Thoracic aorta (tissue), 2 donors: Measurements from ENCODE around the gene ATAD3A. TPM values are rescaled to one million over a fixed set of nuclear protein-coding genes. Genes with fewer than 3 reads are reported as not detected.

ENCODE experiments used
- ATAC-seq: fragments of 150-250 bp; one replicate; pipeline ENCODE4 v1.8.0; 2017; ENCODE audit warnings: low read depth; ENCODE audit not compliant: insufficient number of reproducible peaks, low FRiP score
- DNase-seq: peaks from one replicate; pipeline ENCODE4 v3.0.0-alpha.2; 2020; ENCODE audit warnings: low spot score
- H3K27ac ChIP-seq, 2 donors: fragments of 200-600 bp; sonication (generic); 1 replicate in 1 of 2; 2 replicates in 1 of 2; pipeline ENCODE4 v1.5.1; 2016; ENCODE audit warnings: mild to moderate bottlenecking in 2 of 2, moderate library complexity in 2 of 2
- H3K27me3 ChIP-seq: fragments of 200-600 bp; sonication (generic); replicated peaks from 2 replicates; pipeline ENCODE4 v1.6.0; 2016; ENCODE audit warnings: mild to moderate bottlenecking; ENCODE audit not compliant: insufficient read depth
- H3K36me3 ChIP-seq: fragments of 200-600 bp; sonication (generic); one replicate; pipeline ENCODE4 v1.5.1; 2016
- H3K4me1 ChIP-seq, 2 donors: fragments of 200-600 bp; sonication (generic); 1 replicate in 1 of 2; 2 replicates in 1 of 2; pipeline versions ENCODE4 v1.5.1 to v1.6.0; 2016; ENCODE audit warnings: low read depth in 2 of 2, mild to moderate bottlenecking in 1 of 2; ENCODE audit not compliant: control insufficient read depth in 1 of 2
- H3K4me3 ChIP-seq: fragments of 200-600 bp; sonication (generic); 2 replicates; pipeline ENCODE4 v1.5.1; 2016; ENCODE audit warnings: mild to moderate bottlenecking
- H3K9me3 ChIP-seq: fragments of 200-600 bp; sonication (generic); 2 replicates; pipeline ENCODE4 v1.5.1; 2016
- total RNA-seq, 2 donors: library from RNA; depleted of rRNA; stranded (reverse); fragments of >200 nt; gene quantifications; one replicate each; pipeline versions ENCODE4 v1.1.0 to v1.2.3, GENCODE V29; 2016
- TF ChIP-seq, protein P1 (sequence below): fragments of 200-600 bp; sonication (generic); IDR thresholded peaks from one replicate; pipeline ENCODE4 v1.5.1; 2019; ENCODE audit warnings: antibody characterized with exemption

Gene ATAD3A
- total RNA-seq, 2 donors from 2014 or later, result 16.7 to 17.6 TPM

DNA sequence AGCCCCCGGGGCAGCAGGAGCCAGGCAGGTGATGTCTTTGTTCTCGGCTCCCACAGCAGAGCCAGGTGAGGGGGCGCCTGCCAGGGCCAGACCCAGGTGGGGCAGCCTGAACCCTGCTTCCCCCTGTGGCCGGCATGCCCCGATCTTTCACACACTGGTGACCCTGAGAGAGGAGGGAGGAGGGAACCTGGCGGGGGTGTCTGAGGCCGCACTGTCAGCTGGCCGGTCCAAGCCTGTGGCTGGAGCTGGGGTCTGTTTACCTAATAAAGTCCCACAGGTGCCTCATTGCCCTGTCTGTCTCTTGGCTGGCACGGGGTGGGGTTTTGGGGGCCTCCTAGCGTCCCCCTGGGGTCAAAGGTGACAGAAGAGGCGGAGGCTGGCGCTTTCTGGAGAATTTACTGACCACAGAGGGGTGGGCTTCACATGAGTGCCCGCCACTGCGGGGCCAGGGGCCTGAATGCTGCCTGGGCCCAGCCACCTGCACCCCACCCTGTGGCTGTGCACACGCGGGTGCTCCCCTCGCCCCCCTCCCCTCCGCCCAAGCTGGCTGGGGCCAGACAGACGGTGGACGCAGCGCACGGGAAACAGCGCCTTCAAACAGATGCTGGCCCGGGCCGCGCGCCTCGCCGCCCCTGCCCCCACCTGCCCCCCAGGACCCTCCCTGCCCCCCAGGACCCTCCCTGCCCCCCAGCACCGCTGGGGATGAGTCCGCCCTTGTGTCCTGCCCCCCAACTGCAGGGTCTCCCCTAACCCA is 22.6 kb downstream of the ATAD3A start:
- no peak for ATAC-seq
- TF ChIP-seq, protein P1, sequence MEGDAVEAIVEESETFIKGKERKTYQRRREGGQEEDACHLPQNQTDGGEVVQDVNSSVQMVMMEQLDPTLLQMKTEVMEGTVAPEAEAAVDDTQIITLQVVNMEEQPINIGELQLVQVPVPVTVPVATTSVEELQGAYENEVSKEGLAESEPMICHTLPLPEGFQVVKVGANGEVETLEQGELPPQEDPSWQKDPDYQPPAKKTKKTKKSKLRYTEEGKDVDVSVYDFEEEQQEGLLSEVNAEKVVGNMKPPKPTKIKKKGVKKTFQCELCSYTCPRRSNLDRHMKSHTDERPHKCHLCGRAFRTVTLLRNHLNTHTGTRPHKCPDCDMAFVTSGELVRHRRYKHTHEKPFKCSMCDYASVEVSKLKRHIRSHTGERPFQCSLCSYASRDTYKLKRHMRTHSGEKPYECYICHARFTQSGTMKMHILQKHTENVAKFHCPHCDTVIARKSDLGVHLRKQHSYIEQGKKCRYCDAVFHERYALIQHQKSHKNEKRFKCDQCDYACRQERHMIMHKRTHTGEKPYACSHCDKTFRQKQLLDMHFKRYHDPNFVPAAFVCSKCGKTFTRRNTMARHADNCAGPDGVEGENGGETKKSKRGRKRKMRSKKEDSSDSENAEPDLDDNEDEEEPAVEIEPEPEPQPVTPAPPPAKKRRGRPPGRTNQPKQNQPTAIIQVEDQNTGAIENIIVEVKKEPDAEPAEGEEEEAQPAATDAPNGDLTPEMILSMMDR, result no peak

DNA sequence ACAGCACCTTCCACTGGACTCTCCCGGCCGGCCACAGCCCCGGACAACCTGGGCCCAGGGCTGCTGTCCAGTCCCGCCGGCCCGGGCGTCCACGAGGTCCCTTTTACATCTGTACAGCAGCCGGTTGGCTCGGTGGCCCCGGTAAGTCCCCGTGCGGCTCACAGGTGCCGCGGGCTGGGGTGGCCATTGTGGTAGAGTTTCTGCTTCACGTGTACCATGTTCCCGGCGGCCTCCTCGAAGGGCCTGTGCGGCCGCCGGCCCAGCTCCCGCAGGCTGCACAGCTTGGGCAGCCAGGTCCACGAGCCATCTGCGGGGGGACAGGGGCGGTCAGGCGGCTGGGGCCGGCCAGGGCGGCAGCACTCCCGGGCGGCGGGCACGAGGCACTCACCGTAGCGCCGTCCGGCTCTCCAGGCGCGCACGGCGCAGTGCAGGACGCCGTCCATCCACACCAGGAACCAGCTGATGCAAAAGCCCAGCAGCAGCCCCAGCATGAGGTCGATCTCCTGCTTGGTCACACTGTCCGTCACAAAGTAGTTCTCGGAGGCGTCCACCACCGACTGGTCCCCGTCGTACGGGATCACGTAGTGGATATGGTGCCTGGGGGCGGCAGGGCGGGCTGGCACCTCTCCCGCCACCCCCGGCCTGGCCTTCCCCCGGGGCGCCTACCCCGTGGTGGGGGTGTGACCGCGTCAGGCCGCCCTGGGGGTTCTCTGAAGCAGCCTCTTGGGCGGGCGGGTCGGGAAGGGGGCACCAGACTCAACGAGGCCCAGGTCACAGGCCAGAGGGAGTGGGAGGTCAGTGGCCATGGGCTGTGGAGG is 23.4 kb downstream of the ATAD3A start:
- Histone ChIP-seq H3K4me1 (peaks cover 6 to 13% of the 10 kb centered on the region in 2 donors), H3K27ac (no peak overlapping the region), H3K36me3 (no peaks in the 10 kb centered on the region), H3K4me3 (no peak overlapping the region), H3K27me3 (no peaks in the 10 kb centered on the region), H3K9me3 (peaks cover 4% of the 10 kb centered on the region)
- TF ChIP-seq, protein P1, result no peak
- no peak for ATAC-seq
- no peak for DNase-seq

More for the DNA sequence above, 22.6 kb downstream of the ATAD3A start:
- Histone ChIP-seq H3K4me3 (no peak overlapping the region), H3K27ac (no peak overlapping the region), H3K9me3 (peaks cover 4% of the 10 kb centered on the region), H3K36me3 (peaks cover 3% of the 10 kb centered on the region), H3K27me3 (no peaks in the 10 kb centered on the region), H3K4me1 (peaks cover 6 to 13% of the 10 kb centered on the region in 2 donors)
- no peak for DNase-seq

DNA sequence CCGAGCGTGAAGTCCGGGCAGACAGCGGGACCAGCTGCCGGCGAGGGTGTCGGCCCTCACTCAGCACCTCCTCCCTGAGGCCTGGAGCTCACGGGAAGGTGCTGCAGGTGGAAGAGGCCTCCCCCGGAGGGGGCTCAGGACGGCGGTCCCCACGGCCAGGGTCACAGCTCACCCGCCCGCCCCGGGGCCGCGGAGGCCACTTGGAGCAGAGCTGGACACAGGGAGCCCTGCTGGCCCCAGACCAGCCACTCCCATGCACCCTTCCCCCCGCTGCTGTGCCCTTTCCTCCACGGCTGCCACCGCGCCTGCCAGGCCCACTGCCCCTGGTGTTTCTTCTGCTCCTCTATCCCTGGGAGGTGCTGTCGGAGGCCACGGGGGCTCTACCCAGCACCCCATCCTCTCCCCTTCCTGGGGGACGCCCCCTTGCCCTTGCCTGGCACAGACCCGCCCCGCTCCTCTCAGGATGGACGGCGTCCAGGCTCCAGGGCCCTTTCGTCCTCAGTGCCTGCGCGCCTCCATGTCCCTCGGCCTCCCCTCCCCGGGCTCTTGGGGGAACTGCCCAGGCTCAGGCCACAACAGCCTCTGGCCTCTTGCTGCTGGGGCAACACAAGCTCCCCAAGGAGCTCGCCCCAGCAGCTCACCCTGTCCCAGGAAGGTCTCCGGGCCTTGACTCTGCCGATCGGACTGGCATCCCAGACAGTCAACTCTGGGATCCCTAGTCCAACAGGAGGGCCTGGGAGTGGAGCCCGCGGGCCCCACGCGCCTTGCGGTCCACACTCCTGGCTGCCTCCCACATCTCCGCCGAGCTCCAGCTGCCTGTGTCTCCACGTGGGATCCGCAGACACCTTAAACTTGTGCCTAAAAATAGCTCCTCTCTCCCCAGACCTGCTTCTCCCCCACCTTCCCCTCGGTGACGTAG is 24.3 kb downstream of the ATAD3A start:
- TF ChIP-seq, protein P1, result no peak
- Histone ChIP-seq H3K4me1 (peaks cover 10 to 19% of the 10 kb centered on the region in 2 donors), H3K9me3 (peaks cover 4% of the 10 kb centered on the region), H3K27ac (no peak overlapping the region), H3K27me3 (no peaks in the 10 kb centered on the region), H3K4me3 (no peak overlapping the region), H3K36me3 (no peaks in the 10 kb centered on the region)
- ATAC-seq, result no peak
- no peak for DNase-seq

DNA sequence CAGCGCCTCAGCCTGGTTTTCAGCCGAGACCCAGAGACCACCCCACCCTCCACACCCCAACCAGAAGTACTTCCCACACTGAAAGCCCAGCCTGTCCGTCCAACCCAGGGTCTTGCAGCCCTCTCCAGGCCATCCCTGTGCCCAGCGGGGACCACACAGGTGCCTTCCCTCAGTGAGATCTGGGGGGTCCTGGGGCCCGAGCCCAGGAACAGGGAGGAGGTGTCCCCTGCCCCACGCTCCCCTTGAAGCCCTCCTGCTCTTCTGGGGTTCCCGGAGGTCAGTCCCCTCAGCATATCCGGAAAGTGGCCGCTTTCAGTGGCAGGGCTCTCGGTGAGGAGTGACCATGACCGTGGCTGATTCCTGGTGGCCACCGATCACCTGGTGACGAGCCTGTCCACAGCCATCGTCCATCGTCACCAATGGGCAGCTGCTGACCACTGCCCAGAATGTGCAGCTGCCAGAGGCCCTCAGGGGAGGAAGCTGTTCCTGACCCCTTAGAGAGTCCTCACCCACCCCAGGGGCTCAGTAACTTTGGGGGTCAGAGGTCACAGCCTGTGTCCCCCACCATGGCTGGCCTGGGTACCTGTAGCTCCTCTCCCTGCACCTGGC is 25.1 kb downstream of the ATAD3A start:
- Histone ChIP-seq H3K27ac (no peak overlapping the region), H3K4me1 (peaks cover 10 to 19% of the 10 kb centered on the region in 2 donors), H3K36me3 (no peaks in the 10 kb centered on the region)

More for the DNA sequence above, 25.1 kb downstream of the ATAD3A start:
- DNase-seq, result no peak
- TF ChIP-seq, protein P1, result no peak
- Histone ChIP-seq H3K9me3 (peaks cover under 1% of the 10 kb centered on the region), H3K27me3 (no peaks in the 10 kb centered on the region), H3K4me3 (no peak overlapping the region)
- no peak for ATAC-seq
